Right hindlimb (tissue), 1 donor: ENCODE results near the gene CACHD1.
A peak's percentile ranks its signal among the peaks of the same experiment; 100 is the strongest.
"Not testable (repeated sequence)": the region's sequence is repeated elsewhere in the genome, so short reads cannot be mapped to it uniquely, and the experiment has no call there.

Experiments used
- DNase-seq: peaks from one replicate; pipeline ENCODE4 v3.0.0-alpha.2; 2018

The CACHD1 gene

DNA sequence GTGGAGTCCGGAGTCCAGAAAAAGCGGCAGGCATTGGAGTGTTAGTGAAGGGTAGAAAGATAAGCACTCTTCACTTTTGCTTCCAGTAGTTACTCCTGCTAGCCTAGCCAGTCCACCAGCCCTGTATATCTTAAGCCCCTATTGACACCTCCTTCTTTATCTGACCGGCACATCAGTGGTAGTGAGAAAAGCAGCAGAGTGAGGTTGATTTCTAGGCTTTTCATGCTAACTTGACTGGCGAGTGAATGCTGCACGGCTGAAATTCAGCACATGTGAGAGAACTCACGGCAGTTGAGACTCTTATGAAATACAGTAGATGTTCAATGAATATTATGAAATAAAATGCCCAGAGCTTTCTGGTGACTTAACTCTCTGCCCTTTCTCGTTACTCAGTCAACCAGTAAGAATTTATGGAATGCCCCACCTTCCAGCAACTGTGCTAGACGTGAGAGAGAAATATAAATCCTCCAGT is 128.2 kb downstream of the CACHD1 start:
- no peak for DNase-seq

- no peak for DNase-seq
These were observed 129.3 kb downstream of the CACHD1 start for GRCh38 chr1:64599242-64599641.

DNA sequence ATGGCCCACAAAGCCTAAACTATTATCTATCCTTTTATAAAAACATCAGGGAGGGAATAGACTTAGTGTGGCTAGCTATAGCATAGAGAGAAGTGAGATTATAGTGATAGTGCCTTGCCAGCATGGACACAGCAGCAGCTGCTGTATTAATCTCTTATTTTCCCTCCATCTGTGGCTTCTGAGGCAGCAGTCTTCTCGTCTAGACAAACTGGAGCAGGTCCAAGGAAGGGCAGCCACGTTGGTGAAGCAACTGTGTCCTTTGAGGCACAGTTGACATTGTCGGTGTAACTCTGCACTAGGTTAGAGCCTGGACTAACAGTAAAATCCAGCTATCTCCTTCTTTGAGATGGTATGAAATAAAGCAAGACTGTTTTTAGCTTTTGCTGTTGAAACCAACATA is 131.3 kb downstream of the CACHD1 start:
- peak; percentile 21 for DNase-seq

DNA sequence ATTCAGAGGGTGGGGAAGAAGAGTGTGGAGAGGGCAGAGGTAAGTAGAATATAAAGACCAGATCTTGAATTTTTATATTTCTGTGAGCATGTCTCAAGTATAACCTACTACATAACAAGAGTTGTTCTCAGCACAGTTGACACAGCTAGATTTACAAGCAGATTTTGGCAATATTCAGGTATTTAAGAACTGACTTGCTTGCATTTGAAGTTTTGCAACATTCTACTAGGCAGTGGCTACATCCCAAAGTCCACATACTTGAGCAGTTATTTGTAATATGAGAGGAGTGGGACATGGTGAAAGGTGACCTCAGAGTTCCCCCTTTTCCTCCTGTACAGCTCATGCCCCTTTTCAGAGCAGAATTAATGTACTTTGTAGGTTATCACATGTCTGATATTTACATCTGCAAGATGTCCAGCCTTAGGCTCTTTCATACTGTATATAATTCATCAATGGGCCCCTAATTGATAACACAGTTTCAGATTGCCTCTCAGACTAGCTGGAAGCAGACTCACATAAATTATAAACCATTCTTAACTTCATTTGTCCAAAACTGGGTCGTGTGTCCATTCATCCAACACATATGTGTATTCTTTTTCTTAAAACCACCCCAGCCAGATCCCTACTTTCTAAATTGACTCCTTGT is 138.2 kb downstream of the CACHD1 start:
- no peak for DNase-seq

DNA sequence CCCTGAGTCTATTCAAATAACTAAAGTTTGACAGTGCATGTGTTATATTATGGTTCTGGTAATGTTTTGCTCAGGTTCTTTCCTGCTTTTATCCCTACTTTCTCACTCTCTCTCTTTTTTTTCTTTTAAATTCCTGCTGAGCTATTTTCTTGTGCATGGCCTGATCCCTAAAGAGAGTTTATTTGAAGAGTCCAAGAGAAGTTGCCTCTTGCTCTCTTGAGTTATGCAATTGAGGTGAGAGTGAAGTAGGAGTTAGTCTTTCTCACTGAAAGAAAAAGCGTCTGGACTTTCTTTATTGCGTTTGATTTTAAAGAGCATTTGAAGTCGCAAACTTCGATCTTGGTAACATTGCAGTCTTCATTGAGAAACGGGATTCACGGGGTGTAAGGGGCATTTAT is 138.7 kb downstream of the CACHD1 start:
- no peak for DNase-seq

DNA sequence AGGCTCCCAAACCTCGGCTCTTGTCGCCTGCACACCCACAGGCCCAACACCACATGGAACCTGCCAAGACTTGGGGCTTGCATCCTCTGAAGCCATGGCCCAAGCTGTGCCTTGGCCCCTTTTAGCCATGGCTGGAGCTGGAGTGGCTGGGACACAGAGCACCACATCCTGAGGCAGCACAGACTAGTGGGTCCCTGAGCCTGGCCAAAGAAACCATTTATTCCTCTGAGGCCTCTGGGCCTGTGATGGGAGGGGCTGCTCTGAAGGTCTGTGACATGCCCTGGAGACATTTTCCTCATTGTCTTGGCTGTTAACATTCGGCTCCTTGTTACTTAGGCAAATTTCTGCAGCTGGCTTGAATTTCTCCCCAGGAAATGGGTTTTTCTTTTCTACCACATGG is 141.0 kb downstream of the CACHD1 start:
- DNase-seq = not testable (repeated sequence)

DNA sequence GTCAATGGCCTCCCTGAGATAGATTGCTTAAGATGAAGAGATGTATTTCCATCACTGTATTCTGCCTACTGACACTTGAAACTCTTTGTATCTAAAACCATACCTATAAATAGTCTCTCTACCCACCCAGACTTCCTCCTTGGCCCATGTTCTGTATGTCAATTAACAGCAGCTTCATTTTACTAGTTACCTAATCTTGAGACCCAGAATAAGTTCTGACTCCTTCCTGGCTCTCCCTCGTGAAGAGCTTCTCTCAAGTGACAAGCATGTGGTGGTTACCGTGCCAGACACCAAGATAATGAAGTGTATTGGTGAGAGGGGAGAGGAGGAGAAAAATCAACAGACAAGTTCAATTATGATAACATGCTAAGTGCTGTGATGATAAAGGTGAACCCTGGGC is 146.1 kb downstream of the CACHD1 start:
- no peak for DNase-seq

DNA sequence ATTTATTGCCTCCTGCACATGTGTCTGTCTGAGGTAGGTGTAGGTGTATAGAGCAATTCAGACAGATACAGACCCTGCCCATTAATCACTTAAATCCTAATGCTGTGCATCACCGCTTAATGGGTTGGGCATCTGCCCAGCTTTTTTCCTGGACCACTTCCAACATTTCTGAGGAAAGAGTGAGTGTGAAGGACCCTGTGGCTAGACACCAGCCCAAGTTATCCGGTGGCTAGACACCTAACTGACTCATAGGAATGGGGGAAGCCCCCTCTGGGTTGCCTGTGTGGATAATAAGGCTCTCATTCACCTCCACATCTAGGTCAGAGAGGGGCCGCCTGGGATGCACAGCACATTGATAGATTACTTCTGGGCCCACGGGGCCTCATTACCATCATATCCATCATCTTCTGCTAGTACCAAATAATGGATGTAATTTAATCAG is 153.8 kb downstream of the CACHD1 start:
- peak; percentile 24 for DNase-seq

- DNase-seq = peak; percentile 35
These were observed 154.3 kb downstream of the CACHD1 start for GRCh38 chr1:64624218-64624713.

DNA sequence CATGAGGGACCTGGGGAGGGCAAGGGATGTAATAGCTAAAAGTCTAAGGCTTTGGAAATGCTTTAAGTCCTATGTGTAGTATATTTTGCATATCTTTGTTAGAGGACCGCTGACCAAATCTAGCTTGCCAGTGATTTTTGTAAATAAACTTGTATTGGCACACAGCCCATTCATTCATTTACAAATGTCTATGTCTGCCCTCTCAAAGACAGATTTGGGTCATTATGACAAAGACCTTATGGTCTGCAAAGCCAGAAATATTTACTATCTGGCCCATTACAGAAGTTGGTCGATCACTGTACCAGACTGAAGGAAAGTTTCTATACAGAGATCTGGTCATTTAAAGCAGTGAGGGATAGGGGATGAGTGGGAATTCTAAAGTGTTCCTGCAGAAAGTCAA is 154.9 kb downstream of the CACHD1 start:
- no peak for DNase-seq

DNA sequence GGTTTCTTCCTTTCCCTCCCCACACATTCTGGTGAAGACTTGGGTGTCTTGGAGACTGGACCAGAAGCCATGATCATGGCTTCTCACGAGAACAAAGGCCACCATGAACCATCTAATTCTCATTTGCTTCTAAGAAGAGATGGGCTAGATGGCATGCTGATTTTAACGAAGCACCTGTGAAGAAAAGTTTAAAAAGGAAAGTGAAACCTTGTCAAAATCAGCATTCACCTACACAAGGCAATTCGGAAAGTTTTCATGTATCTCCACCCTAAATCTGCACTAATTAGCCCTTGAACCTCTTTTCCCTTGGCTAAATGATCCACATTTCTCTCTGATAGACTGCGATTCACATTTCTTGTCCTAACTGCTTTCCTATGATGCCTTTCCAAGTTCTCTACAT is 160.7 kb downstream of the CACHD1 start:
- no peak for DNase-seq

DNA sequence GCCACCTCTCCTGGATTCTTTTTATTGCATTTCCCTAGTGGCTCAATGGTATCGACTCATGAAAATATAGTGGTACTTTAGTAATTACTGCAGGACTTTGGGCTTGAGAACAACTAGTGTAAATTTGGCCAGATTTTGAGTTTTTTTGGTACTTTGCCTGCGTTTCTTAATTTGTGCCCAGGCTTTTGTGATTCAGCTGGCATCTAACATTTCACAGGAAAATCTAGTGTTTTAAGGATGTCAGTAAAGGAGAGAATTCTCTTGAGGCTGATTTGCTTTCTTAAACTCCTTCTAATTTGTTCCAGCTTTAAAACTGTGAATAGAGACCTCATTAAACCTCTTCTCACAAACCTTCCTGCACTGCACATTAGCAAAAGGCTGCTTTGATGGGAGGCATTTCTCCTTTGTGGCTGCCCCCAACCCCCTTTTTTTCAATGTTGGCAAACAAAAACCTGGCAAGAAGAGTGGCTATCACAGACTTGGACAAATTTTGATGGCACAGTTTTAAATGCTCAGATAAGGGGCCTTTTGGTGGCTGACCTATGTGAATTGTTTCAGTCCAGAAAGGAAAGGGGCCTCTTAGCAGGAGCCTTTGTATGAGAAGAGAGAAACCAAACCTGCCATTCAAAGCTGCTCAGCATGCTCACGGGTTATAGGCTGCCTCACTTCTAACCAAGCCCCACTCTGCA is 161.6 kb downstream of the CACHD1 start:
- DNase-seq = no peak

- DNase-seq = no peak
These were observed 163.0 kb downstream of the CACHD1 start for GRCh38 chr1:64632936-64633335.

DNA sequence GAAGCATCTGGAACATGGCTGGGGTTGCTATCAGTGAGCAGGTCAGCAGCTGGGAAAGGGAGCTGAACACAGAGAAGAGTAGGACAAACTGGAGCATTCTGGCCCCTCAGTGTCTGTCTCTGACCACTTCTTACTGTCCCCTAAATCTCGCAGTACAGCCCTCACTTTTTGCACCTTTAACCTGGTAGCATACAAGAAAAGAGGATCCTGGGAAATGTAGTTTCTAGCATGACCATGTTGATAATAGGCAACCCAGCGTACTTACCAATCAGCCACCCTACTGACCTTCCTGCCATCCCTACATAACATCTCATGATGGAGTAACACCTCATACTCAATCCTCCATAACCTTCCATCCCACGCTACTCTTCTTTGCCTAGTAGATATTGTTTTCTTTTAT is 175.8 kb downstream of the CACHD1 start:
- no peak for DNase-seq

DNA sequence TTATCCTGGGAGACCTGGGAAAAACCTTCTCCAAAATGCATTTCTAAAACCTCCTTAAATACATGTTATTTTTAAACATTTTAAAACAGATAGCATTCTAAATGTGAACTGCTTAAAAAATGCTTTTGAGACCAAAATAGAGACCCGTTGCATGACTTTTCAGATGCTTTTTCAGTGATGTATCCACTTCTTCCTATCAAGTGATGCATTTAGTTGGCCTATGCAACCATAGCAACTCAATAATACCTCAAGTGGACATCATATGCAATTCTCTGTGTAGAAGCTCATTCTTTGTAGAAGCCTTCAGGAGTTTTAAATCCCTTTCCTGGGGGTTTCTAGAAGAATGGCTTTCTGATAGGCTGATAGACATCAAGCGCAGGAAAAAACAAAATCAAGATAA is 180.5 kb downstream of the CACHD1 start:
- DNase-seq = no peak

DNA sequence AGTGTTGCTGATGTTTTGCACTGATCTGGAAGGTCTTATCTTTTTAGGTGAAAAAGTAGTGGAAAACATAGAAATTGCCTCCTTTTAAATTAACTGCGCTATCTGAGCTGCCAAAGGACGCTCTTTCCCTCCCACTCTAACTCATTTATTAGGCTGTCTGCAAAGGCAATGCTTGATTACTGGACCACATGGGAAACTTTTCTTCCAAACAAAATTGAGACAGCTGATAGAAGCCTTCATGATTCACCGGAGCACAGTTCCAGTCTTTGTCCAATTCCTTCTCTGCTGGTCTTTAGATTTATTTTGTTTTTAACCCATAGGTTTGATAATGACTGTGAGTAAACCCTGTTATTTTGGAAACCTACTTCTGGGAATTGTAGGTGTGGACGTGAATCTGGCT is 181.9 kb downstream of the CACHD1 start:
- no peak for DNase-seq

- no peak for DNase-seq
These were observed 183.5 kb downstream of the CACHD1 start for GRCh38 chr1:64653466-64653865.

GRCh38 chr1:64654519-64655341 is 184.8 kb downstream of the CACHD1 start:
- no peak for DNase-seq

GRCh38 chr1:64655861-64656260 is 185.9 kb downstream of the CACHD1 start:
- DNase-seq = no peak

GRCh38 chr1:64659478-64660138 is 189.7 kb downstream of the CACHD1 start:
- DNase-seq = no peak

- DNase-seq = no peak
These were observed 193.7 kb downstream of the CACHD1 start for GRCh38 chr1:64663668-64664067.

DNA sequence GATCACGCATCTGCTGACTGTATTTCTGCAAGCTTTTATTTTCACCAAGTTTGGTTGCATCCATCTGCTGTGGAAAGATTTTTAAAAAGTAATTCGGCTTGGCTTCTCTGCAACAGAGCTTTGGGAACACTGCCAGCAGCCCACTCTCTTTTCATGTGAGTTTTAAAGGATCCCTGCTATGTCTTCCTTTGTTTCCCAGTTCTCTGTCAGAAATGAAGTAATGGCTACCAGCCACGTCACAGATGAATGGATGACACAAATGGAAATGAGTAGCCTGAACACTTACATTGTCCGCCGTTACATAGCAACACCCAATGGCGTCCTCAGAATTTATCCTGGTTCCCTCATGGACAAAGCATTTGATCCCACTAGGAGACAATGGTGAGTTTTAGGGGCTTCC is 194.4 kb downstream of the CACHD1 start:
- DNase-seq = peak; percentile 48

DNA sequence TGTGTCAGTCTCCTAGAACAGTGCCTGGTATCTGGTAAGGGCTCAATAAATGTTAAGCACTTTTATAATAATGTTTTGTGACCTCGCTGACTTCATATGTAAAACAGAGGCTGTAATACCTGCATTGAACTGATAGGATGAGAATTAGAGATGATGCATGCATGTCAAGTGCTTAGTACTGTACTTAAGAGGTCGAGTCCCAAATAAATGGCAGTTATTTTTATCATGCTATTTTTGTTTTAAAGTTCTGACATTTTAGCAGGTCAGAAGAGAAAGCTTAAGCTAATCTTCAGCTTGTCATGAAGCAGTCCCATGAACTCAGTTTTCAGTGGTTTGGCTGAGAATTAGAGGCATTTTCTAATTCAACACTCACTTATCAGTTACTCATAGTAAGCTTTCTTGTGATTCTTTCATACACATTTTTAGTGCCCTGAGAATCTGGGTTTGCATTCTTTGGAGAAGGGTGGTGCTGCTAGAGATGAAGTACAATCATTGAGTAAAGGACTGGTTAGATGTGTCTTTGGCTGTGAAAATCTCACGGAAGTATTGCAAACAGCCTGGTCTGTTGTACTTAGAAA is 199.3 kb downstream of the CACHD1 start:
- DNase-seq = no peak
